Colonic mucosa (tissue), 4 donors: ENCODE data around the gene FOXP4. TPM values are rescaled to one million over a fixed set of nuclear protein-coding genes. Genes with fewer than 3 reads are reported as not detected.

Experiments used
- DNase-seq: peaks from one replicate; pipeline ENCODE4 v3.0.0-alpha.2; 2020
- H3K27ac ChIP-seq: fragments of 200-600 bp; one replicate; pipeline ENCODE4 v1.8.0; 2021
- H3K27me3 ChIP-seq: fragments of 200-600 bp; one replicate; pipeline ENCODE4 v1.8.0; 2021
- H3K36me3 ChIP-seq: fragments of 200-600 bp; one replicate; pipeline ENCODE4 v1.8.0; 2021
- H3K4me1 ChIP-seq: fragments of 200-600 bp; one replicate; pipeline ENCODE4 v1.8.0; 2021; ENCODE audit warnings: mild to moderate bottlenecking
- H3K4me3 ChIP-seq: fragments of 200-600 bp; one replicate; pipeline ENCODE4 v1.8.0; 2021
- H3K9ac ChIP-seq, 2 donors: one replicate each; pipeline ENCODE4 v1.7.0; 2013; ENCODE audit warnings: control low read depth in 2 of 2, low read depth in 2 of 2, low read length in 2 of 2
- H3K9me3 ChIP-seq: fragments of 200-600 bp; one replicate; pipeline ENCODE4 v1.8.0; 2021
- intact Hi-C: fragments of 100-400 bp; cut with DNase I; formaldehyde crosslinking; loops from one replicate; pipeline ENCODE4 v1.14.1; 2022
- total RNA-seq, 2 donors: library from RNA; stranded (reverse); fragmentation: NEBNext Ultra II Directional in 1 of 2; extraction: Animal tissue kit (Norgen Biotek cat#: 25700) in 1 of 2; gene quantifications; one replicate each; pipeline ENCODE4 v1.2.1, GENCODE V29; 2021
- TF ChIP-seq, protein P1 (sequence below): fragments of 200-600 bp; IDR thresholded peaks from one replicate; pipeline ENCODE4 v1.8.0; 2022; ENCODE audit warnings: antibody characterized with exemption, mild to moderate bottlenecking
- donor health status: healthy.
- donor health status: DM: no; HTN: no; CAD: no.
- donor health status: DM: no; HTN: no; CAD: no.

Gene FOXP4
- total RNA-seq, 2 donors from 2014 or later: 33.6 to 50.4 TPM

DNA sequence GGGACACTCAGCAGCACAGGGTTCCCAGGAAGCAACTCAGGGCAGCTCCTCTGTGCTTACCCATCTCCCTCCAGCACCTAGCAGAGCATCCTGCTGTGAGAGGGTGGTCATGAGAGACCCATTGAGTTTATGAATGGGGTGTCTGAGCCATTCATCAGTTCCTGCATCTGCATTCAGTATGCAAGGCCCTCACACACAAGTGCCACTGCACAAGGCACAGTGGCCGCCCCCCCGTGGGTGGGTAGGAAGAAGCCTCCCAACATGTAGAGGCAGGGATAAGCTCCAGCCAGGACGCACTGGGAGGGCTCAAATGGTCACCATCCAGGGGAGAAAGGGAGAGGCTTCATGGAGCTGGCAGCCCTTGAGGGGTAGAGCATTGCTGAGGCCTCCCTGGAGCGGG, 43.0 kb downstream of the FOXP4 start:
- intact Hi-C loops: no loop called here
- H3K9ac ChIP-seq: no peak overlapping the region
- TF ChIP-seq, protein P1, sequence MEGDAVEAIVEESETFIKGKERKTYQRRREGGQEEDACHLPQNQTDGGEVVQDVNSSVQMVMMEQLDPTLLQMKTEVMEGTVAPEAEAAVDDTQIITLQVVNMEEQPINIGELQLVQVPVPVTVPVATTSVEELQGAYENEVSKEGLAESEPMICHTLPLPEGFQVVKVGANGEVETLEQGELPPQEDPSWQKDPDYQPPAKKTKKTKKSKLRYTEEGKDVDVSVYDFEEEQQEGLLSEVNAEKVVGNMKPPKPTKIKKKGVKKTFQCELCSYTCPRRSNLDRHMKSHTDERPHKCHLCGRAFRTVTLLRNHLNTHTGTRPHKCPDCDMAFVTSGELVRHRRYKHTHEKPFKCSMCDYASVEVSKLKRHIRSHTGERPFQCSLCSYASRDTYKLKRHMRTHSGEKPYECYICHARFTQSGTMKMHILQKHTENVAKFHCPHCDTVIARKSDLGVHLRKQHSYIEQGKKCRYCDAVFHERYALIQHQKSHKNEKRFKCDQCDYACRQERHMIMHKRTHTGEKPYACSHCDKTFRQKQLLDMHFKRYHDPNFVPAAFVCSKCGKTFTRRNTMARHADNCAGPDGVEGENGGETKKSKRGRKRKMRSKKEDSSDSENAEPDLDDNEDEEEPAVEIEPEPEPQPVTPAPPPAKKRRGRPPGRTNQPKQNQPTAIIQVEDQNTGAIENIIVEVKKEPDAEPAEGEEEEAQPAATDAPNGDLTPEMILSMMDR: no peak
- no peaks in the 10 kb centered on the region for H3K27me3 ChIP-seq
- H3K36me3 ChIP-seq: peaks cover 6% of the 10 kb centered on the region
- no peak overlapping the region for H3K27ac ChIP-seq
- no peaks in the 10 kb centered on the region for H3K4me1 ChIP-seq
- no peaks in the 10 kb centered on the region for H3K9me3 ChIP-seq
- no peak overlapping the region for H3K4me3 ChIP-seq
- no peak for DNase-seq

DNA sequence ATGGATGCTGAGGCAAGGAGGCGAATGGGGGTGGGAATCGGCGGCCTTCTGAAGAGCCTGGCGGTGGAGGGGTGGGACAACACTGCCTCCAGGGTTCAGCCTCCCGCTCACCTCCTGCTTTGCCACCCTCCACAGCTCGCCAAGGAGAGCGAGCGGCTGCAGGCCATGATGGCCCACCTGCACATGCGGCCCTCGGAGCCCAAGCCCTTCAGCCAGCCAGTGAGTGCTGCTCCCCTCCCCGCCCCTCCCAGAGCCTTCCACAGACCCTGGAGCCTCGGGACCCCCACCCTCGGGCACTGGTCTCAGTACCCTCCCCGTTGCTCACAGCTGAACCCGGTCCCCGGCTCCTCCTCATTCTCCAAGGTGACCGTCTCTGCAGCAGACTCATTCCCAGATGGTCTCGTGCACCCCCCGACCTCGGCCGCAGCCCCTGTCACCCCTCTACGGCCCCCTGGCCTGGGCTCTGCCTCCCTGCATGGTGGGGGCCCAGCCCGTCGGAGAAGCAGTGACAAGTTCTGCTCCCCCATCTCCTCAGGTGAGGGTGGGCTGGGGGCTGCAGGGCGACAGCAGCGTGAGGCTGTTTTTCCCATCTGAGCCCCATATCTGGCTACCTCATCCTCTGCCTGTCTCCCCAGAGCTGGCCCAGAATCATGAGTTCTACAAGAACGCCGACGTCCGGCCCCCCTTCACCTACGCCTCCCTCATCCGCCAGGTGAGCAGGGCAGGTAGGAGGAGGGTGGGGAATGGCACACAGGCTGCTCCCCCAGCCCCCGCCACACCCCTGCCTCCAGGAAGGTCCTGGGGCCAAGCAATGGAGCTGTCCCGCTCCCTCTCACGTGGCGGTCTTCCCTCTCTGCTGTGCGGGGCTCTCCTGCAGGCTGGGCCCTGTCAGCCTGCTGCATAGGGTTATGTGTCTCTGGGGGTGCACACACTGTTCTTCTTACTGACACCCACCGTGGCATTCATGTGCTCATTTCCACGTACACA, 43.7 kb downstream of the FOXP4 start:
- H3K36me3 ChIP-seq: peaks cover 6% of the 10 kb centered on the region
- no peak overlapping the region for H3K9ac ChIP-seq
- DNase-seq: no peak

DNA sequence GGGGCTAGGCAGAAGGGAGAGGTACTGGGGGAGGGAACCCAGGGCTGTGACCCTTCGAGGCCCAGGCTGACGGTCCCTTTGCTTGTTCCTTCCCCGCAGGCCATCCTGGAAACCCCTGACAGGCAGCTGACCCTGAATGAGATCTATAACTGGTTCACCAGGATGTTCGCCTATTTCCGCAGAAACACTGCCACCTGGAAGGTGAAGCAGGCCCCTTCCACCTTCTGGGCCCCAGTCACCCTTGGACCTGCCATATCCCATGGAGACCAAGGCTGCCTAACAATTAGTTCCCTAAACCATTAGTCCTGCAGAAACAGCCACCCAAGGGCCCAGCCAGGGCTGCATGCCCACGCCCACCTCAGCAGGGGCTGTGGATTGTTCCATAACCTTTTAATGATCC, 44.9 kb downstream of the FOXP4 start:
- no peaks in the 10 kb centered on the region for H3K27me3 ChIP-seq
- no peak overlapping the region for H3K4me3 ChIP-seq
- peaks cover 6% of the 10 kb centered on the region for H3K36me3 ChIP-seq
- TF ChIP-seq, protein P1: no peak
- no peak overlapping the region for H3K27ac ChIP-seq
- DNase-seq: no peak
- intact Hi-C loops: loop anchor here (5.0 kb wide), 1 partner anchor 129 kb away; no protein-coding TSS in a partner anchor
- no peaks in the 10 kb centered on the region for H3K4me1 ChIP-seq
- no peak overlapping the region for H3K9ac ChIP-seq
- H3K9me3 ChIP-seq: no peaks in the 10 kb centered on the region

More for the DNA sequence above, 43.7 kb downstream of the FOXP4 start:
- Histone ChIP-seq H3K27me3 (no peaks in the 10 kb centered on the region), H3K4me1 (no peaks in the 10 kb centered on the region), H3K27ac (no peak overlapping the region), H3K9me3 (no peaks in the 10 kb centered on the region), H3K4me3 (no peak overlapping the region)
- intact Hi-C loops: loop anchor here (5.0 kb wide), 1 partner anchor 128 kb away; no protein-coding TSS in a partner anchor
- TF ChIP-seq, protein P1: no peak

DNA sequence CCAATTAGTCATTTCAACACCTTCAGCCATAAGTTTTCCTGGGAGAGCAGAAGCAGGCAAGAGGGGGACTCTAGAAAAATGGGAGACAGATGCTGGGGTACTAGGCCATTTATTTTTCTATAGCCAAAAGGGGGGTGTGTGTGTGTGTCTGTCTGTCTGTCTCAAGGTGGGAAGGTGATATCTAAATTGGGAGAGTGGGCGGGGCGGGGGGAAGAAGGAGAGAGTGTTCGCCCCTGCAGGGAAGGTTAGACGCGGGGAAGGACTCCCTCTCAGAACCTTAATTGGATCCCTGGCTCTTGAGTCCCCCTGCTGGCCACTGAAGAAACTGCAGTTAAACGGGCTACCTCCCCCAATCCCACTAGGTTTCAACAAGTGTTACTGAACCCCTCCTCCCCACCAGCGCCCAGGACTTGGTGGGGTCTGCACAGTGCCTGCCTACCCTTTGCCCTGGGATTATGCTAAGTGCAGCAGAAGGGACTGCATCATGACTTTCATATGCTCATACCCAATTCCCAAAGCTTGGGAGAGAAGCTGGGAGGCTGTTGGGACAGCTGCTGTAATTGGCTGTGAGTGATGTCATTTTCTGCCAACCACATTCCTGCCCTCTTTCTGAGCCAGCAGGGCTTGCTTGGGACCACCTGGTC, 45.8 kb downstream of the FOXP4 start:
- no peak overlapping the region for H3K27ac ChIP-seq
- H3K4me1 ChIP-seq: no peaks in the 10 kb centered on the region
- no peak overlapping the region for H3K4me3 ChIP-seq
- no peaks in the 10 kb centered on the region for H3K27me3 ChIP-seq
- peak; percentile 84 for DNase-seq
- TF ChIP-seq, protein P1: peak; percentile 91
- no peaks in the 10 kb centered on the region for H3K9me3 ChIP-seq
- intact Hi-C loops: loop anchor here (2.0 to 5.0 kb wide), 2 partner anchors 130 to 167 kb away; no protein-coding TSS in a partner anchor
- peaks cover 5% of the 10 kb centered on the region for H3K36me3 ChIP-seq
- no peak overlapping the region for H3K9ac ChIP-seq

DNA sequence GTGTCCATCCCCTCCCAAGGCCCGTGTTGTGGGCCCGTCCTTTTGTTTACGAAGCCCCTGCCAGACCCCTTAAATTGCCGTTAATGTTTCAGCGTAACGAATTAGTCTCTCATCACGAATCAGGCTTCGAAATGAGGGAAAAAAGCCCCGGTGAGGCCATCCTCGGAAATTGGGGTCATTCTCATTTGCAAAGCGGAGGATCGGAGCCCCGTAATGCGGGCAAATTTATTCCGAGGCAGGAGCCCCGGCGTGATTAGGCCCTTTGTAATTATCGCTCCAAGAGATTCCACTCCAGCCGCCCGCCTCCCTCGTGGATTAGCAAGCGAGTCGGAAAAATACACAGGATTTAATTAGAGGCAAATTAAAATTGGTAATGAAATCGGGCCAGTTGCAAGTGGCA, 47.2 kb downstream of the FOXP4 start:
- no peak for DNase-seq
- TF ChIP-seq, protein P1: no peak
- Histone ChIP-seq H3K36me3 (no peaks in the 10 kb centered on the region), H3K4me1 (no peaks in the 10 kb centered on the region), H3K27ac (no peak overlapping the region), H3K9me3 (no peaks in the 10 kb centered on the region), H3K4me3 (no peak overlapping the region), H3K27me3 (no peaks in the 10 kb centered on the region), H3K9ac (no peak overlapping the region)
- intact Hi-C loops: loop anchor here (2.0 to 5.0 kb wide), 2 partner anchors 131 to 169 kb away; no protein-coding TSS in a partner anchor
